GM13977 (cell line): ENCODE results near the gene BCL2L15.

Experiments used
- DNase-seq: peaks from one replicate; pipeline ENCODE4 v3.0.0; 2012; ENCODE audit warnings: low spot score
- CTCF ChIP-seq: IDR thresholded peaks from 2 replicates; pipeline ENCODE4 v1.5.1; 2012; ENCODE audit warnings: mild to moderate bottlenecking, control low read depth; ENCODE audit not compliant: insufficient read depth; ENCODE audit errors: extremely low read depth, missing control alignments
- in situ Hi-C: fragments of 300-500 bp; cut with MboI; formaldehyde crosslinking; loops from one replicate; pipeline ENCODE4 v1.12.0; 2022; ENCODE audit warnings: low sequenced_read_pairs, low pct_unique_long_range_greater_than_20kb, mixed read lengths, inconsistent platforms; ENCODE audit not compliant: unreplicated experiment

Gene BCL2L15

DNA sequence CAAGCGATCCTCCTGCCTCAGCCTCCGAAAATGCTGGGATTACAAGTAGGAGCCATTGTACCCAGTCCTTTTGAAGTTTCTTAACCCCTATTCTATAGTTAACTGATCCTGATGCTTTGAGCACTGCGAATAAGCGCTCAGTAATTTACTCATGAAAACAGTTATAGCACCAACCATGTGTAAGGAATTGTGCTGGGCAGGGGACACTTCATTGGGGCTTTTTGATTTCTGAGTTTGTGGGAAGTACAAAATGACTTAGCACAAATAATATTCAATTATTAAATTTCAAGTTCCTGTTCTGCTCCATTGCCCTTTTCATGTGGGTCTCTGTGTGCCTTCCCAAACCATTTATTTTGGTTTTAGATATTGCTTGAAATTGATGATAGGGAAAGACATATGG is 35.6 kb upstream of the BCL2L15 start:
- TF ChIP-seq CTCF, result no peak
- in situ Hi-C loops, result no loop called here
- no peak for DNase-seq

- in situ Hi-C loops, result no loop called here
- no peak for TF ChIP-seq CTCF
- DNase-seq, result no peak
Observed at GRCh38 chr1:113918243-113918642, 30.9 kb upstream of the BCL2L15 start.

DNA sequence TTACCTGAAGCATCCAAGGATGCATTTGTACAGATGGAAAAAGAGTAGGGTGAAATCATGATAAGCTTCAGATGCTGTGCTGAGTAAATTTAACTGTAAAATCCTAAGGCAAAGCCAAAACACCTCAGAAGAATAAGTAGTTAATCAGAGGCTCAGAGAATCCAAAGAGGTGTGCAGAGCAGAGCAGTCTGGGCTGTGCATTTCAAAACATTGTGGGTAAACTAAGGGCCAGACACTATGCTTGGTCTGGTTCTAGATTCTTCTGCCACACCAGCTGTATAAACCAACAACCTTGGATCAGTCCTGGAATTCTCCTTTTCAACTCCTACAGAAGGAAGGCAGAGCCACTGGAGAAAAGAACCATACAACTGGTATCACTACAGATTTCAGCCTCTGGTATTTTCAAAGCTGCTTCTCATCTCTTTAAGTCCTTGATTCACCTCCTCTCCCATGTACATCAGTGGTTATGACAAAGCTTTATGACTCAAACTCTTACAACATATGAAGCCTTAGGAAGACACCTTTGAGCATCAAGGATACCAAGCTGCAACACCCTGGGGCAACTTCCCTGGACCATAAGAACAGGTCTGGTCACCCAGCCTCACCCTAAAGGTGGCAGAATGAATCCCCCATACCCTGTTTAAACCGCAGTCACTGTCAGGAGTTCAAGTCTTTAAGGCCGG is 30.2 kb upstream of the BCL2L15 start:
- in situ Hi-C loops, result no loop called here
- no peak for DNase-seq
- no peak for TF ChIP-seq CTCF

DNA sequence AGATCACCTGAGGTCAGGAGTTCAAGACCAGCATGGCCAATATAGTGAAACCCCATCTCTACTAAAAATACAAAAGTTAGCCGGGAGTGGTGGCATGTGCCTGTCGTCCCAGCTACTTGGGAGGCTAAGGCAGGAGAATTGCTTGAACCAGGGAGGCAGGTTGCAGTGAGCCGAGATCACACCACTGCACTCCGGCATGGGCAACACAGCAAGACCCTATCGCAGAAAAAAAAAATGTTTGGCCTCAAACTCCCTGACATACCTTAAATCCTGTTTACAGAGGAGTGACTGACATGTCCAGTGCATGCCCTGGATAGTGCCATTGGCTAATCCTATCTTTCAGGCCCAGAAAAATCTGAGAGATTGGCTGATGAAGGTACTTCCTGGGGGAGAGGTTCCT is 29.6 kb upstream of the BCL2L15 start:
- DNase-seq, result no peak
- in situ Hi-C loops, result no loop called here
- no peak for TF ChIP-seq CTCF

DNA sequence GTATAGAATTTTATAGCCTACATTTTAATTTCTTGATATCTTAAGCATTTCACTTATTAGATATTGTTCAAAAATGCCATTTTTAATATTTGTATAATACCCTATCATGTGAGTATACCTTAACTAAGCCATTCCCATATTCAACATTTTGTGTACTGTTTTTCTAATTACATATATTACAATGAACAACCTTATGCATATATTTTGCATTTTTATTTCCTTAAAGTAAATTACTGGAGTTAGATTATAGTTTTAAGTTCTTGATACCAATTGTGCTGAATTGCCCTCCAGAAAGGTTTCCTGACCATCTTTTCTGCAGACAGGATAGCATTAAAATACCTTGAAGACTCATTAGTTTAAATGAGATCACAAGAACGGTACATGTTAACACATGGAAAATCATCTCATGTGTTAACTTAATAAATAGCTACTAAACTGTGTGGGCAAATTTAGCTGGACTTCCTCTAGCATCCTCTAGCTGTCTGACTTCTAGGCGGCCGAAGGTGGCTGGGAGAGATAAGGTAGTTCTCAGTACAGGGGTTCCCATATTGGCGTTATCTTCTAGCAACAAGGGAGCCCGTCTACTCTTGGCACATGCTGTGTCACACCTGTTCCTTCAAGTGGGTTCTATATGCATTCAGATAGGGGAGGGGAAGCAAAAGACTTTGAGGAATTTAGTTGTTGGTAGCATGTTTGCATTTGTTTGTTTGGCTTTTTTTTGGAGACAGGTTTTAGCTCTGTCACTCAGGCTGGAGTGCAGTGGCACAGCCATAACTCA is 26.7 kb upstream of the BCL2L15 start:
- no peak for DNase-seq
- in situ Hi-C loops, result no loop called here

GRCh38 chr1:113913312-113913668 is 25.9 kb upstream of the BCL2L15 start:
- in situ Hi-C loops, result no loop called here
- DNase-seq, result no peak
- TF ChIP-seq CTCF, result no peak

More for the DNA sequence above, 26.7 kb upstream of the BCL2L15 start:
- TF ChIP-seq CTCF, result no peak
